GM15510 (cell line): Measurements from ENCODE around the gene IRAK1.
A peak's percentile ranks its signal among the peaks of the same experiment; 100 is the strongest.

Experiments
- POLR2A ChIP-seq: IDR thresholded peaks from 3 replicates; pipeline ENCODE4 v1.6.1; 2011; ENCODE audit warnings: borderline replicate concordance; ENCODE audit not compliant: insufficient read length; ENCODE audit errors: extremely low read depth

Gene IRAK1

DNA sequence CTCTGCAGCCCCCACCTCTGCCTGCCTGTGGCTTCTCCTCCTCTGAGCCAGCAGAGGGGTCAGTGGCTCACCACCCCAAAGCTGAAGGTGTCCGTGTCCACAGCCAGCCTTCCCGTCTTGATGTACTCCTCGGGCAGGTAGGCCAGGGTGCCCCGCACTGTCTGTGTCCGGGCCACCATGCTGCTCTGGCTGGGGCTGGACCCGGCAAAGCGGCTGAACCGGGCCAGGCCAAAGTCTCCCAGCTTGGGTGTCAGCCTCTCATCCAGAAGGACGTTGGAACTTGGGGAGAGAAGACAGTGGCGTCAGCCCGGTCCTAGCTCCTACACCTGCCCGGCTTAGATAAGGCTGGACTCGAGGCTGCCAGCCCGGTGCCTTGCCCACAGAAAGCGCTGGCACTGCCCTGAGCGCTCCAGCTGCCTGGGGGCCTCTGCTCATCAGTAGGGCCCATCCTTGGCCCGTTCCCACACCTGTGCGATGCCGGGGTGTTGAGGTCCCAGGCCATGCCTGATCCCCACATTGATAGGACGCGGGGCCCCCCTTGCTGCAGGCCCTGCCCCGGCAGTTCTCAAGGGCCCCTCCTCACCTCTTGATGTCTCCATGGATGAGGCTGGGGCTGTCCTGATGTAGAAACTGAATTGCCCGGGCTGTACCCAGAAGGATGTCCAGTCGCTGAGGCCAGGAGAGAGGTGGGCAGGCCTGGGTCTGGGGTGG lies 3.2 kb downstream of the IRAK1 start:
- no peak for TF ChIP-seq POLR2A

DNA sequence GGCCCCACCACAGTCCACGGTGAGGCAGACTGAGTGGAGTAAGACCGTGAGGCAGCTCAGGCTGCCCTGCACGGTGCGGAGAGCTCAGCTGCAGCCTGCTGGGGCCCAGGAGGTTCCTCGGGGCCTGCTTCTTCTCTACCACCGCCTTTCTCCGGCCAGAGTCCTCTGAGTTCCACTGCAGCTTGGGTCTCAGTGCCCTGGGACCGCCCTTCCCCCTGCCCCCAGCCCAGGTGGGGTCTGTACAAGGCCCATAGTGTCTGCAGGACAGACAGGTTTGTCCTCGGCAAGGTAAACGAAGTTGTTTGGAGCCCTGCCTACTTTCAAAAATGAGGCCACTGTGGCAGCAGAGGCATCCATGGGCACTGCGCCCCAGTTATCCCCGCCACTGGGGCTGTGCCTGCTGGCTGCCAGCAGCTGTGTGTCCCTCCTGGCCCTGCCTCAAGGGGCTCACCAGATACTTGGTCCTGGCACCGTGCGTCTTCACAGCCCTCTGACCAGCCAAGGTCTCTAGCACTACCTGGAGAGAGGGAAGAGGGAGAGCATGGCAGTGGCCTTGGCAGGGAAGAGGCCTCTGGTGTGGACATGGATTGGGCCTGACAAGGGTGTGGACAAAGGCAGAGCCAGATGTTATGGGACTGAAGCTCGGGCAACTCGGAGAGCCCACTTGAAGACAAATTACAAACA lies 4.0 kb downstream of the IRAK1 start:
- TF ChIP-seq POLR2A: no peak

DNA sequence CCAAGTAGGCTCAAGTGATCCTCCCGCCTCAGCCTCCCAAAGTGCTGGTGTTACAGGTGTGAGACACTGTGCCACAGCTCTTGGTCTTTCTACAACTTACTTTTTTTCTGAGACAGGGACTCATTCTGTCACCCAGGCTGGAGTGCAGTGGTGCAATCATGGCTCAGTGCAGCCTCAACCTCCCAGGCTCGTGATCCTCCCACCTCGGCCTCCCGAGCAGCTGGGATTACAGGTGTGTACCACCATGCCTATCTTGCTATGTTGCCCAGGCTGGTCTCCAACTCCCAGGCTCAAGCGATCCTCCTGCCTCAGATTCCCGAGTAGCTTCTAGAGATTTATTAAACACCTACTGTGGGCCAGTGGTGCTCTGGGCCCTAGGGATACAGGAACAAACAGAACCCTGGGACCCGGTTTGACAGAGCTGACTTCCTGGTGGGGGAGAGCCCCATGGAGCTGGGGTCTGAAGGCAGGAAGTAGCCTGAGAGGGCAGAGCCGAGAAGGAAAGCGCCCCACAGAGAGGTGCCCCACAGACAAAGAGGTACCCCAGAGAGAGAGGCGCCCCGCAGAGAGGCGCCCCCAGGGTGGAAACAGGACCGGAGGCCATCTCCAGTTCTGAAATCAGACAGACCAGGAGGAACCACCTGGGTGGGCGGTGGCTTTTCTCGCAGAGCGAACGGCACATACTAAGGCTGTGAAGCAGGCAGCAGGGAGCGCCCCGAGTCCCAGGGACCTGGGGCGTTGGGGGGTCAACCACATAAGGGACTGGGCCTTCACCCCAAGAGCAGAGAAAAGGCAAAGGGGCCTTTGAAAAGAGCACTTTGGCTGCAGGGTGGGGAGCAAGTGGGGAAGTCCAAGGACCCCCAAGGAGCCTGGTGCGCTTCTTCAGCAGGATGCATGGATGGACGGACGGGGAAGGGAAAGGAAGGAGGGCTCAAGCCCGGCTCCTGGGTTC lies 5.0 kb downstream of the IRAK1 start:
- TF ChIP-seq POLR2A: no peak

DNA sequence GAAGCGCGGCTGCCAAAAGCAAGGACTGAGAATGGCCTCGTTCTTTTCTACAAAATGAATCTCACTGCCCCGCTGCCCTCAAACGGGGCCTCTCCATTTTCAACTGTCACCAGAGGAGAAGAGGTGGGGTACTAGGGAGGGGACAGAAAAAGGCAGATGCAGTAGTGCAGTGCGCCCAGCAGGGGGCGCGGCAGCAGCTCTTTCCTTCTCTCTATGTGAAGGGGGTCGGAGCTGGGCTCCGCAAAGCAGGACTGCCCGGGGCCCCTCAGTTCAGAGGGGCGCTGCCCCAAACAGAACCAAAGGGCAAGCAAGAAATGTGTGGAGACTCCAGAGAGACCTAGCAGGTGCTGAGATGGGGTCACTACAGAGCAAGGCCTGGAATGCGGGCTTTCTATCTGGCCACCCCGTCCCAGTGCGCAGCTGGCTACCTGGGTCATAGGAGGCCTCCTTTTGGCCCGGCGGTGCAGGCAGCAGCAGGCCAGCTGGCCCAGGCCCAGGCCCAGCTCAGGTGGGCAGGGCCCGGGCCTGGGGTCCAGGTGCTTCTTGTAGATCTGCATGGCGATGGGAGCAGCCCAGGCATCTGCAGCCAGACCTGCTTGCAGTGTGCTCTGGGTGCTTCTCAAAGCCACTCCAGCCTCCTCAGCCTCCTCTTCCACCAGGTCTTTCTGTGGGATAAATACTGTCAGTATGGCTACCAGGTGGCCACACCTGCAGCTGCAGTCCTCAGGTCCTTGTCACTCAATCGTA lies 5.9 kb downstream of the IRAK1 start:
- peak; percentile 17 for TF ChIP-seq POLR2A

DNA sequence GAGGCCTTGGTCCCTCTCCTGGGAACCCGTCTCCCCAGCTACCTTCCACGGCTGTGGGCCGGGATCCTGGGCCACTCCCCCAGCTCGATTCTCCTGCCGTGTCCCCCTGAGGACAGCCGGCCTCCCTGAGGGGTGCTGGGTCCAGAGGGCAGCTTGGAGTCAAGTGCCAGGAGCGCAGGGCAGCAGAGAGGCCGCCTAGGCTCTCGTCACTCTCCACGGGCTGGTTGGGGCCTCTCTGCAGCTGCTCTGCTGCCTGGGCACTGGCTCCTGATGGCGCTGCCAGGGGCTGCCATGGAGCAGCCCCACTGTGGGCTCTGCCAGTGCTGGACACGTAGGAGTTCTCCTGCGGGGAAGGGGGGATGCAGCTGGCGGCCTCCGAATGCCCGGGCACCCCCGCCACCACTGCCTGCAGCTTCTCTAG lies 6.7 kb downstream of the IRAK1 start:
- no peak for TF ChIP-seq POLR2A

DNA sequence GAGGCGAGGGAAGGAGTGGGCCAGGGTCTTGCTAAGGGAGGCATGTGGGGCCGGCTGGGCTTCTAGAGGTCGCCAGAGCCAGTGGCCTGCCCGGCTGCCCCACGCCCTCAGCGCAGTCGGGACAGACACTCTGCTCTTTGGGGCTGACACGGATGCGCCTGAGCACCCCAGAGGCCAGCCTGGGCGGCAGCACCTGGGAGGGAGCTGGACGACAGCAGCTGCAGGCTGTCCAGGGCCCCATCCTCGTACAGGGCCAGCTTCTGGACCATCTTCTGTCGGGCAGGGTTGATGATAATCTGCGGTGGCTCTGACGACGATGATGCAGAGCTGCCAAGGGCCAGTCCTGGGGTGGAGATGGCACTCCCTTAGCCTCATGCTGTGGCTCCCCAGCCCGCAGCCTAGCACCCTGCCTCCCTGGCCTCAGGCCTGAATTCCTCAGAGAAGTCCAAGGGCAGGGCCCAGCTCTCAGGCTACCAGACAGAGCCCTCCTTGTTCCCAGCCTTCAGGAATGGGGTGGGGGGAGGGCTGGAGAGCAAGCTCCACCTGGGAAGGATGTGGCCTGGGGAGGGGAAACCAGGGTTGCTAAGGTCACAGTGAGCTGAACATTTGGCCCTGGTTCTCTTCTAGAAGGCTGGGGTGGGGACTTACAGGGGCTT lies 7.2 kb downstream of the IRAK1 start:
- TF ChIP-seq POLR2A: no peak

DNA sequence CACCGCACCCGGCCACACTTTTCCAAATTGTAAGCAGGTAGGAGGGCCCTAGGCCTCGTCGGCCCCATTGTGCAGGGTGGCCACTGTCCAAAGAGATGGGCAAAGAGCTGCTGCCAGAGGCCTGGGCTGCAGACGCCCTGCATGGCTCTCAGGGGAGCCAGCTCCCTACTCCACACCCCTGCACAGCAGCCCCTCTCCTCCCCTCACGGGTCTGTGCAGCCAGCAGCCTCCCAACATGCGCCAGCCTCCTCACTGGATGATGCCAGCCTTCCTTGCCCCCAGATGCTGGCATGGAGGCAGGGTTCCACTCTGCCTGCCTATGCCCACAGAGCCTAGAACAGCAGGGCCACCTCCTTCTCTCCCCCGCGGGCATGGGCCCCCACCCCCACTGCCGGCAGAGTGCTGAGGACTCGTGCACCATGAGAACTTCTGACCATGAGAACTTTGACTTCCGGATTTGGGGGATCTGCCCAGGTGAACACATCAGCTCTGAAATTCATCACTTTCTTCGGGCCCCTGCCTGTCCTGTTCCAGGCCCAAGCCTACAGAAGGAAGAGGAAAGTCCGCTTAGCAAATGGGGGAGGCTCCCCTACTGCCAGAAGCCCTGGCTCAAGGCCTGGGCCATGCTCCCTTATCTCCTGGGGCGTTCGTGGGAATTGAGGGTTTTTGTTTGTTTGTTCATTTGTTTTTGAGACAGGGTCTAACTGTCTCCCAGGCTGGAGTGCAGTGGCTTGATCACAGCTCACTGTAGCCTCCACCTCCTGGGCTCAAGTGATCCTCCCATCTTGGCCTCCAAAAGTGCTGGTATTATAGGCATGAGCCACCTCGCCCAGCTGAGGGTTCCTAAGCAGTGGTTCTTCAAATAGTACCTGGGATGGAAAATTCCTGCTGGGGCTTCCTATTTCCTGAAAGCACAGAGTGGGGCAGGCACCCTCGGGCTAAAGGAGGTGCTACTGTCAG lies 8.0 kb downstream of the IRAK1 start:
- TF ChIP-seq POLR2A: no peak

DNA sequence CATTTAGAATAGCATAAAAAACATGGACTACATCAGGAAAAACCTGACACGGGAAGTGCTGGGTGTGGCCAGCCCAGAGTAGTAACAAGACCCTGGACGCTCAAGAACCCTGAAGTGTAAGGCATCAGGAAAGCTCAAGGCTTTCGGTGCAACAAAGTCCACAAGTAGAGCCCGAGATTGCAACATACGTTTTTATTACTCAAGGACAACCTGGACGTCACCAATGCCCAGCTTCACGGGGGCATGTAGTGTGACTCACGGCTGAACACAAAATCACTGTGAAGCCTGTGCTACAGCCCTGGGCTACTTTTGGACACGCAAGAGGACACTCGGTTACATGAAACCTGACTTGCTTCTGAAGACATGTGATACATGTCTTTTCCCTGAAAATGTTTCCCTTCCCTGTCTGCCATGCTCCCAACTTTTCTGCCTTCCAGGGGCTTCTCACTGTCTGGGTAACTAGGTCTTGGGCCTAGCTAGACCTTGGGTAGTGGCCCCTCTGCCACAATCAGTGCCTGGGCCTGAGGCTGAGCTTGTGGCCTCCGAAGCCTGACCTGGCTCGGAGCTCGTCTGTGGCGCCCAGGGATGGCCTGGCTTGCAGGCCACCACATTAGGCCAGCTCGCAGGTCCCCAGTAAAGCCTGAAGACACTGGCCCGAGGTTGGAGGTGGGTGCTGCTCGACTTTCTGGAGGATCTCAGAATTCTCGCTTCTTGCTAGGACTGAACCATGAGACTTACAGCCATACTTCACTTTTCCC lies 9.2 kb downstream of the IRAK1 start:
- no peak for TF ChIP-seq POLR2A

DNA sequence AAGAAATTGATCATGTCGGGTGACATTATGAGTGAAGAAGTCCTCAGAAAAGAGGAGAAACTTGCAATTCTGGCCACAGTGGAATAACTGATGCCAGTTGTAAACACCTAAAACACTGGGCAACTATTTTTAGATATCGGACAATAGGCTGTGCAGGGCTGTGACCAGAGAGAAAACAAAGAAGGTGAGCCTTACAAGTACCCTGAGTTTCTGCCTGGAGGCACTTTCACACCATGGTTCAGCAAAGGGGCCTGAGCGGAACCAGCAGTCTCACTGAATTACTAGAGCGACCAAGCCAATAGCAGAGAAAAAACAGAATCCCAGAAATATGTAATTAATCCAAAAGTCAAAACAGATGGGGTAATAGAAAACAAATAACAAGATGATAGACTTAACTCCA lies 11.2 kb downstream of the IRAK1 start:
- no peak for TF ChIP-seq POLR2A

DNA sequence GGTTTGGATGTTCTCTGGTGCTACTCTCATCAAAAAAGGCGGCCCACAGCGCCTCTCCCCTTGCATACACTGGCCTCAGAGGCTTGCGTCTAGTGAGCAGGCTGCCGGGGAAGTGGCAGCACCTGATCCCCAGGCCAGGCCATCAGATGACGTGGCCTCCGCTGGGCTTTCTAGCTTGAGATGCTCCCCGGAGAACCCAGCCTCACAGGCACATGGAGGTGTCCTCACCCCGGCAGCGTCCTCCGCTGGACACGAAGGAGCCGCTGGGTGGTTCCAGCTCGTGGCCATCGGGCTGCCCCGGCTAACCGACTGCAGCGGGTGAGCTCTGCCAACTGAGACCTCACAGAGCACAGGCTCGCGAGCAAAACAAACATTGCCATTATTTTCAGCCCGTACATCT lies 12.8 kb downstream of the IRAK1 start:
- no peak for TF ChIP-seq POLR2A

DNA sequence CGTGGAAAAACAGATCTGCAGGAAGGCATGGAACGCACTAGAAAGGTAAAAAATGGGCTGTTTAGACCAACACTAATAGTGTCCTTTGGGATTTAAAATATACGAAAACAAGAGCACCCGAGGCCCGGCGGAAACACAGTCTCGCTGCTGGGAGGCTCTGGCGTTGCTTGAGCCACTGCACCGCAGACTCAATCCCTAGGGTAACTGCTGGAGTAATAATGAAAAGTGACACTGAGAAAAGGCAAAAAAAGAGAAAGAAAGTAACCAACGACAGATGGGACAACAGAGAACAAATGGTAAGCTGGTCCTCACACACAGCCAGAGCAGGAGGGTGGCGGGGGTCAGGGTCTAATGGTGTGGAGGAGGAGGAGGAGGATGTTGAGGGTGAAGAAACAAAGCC lies 15.4 kb downstream of the IRAK1 start:
- no peak for TF ChIP-seq POLR2A

DNA sequence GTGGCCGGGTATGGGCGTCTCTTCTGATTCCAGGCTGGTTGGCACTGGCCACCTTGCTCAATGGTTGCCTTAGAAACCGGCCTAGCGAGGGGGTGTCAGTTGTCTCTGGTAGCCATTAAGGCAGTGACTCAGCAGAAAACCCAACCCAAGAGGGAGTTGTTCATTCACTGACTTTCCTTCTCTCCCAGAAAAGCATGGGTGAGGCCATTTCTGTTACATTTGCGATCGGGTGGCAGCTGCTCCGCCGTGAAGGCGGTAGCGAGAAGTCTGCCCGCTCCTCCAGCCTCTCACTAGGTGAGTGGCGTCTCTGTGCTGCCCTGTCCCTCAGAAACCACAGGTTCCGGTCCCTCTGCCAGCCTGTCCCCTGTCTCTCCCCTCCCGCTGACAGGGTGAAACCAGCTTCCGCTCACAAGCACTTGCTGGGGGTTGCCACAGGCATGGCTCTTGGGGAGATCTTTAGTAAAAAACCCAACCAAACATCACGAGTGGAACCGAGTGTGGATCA lies 17.4 kb downstream of the IRAK1 start:
- peak; percentile 48 for TF ChIP-seq POLR2A
